A549 (cell line): ENCODE results near the gene EP400. TPM values are rescaled to one million over a fixed set of nuclear protein-coding genes. Genes with fewer than 3 reads are reported as not detected.

Source experiments
- ATAC-seq, 2 experiments: fragments of 200-7000 bp in 1 of 2; fragments of >200 bp in 1 of 2; cut with Nextera tagmentation in 1 of 2; cut with Tn5 transposase in 1 of 2; 3 replicates each; pipeline versions ENCODE4 v1.8.0 to v1.9.1; 2018 to 2020; ENCODE audit warnings: mild to moderate bottlenecking in 1 of 2, moderate library complexity in 1 of 2
- CTCF ChIA-PET: fragments of 300-600 bp; sonication (Branson Sonifier 250); formaldehyde crosslinking; extraction: SDS; loops from one replicate; lab custom pipeline; 2021; ENCODE audit warnings: antibody characterized with exemption, inconsistent platforms; lab: Yijun Ruan, JAX
- POLR2A ChIA-PET: fragments of 350-600 bp; formaldehyde crosslinking; extraction: SDS; loops from one replicate; lab custom pipeline; 2021; ENCODE audit warnings: antibody characterized with exemption, inconsistent platforms; lab: Yijun Ruan, JAX
- DNase-seq, 2 experiments: peaks; one replicate each; pipeline versions ENCODE4 v3.0.0 to v3.0.0-alpha.2; 2011 to 2016; ENCODE audit warnings: low read depth in 1 of 2, low spot score in 1 of 2
- FAIRE-seq: peaks from 2 replicates; lab custom pipeline; 2011; peaks lifted over from hg19 to GRCh38; lab: Jason Lieb, UNC
- H3K27ac ChIP-seq, 2 experiments: fragments of >200 bp; sonication (Bioruptor Twin); formaldehyde crosslinking; 3 replicates each; pipeline ENCODE4 v1.5.1; 2016 to 2017
- H3K4me1 ChIP-seq: fragments of >200 bp; sonication (Bioruptor Twin); formaldehyde crosslinking; 3 replicates; pipeline ENCODE4 v1.6.1; 2016
- H3K4me2 ChIP-seq: fragments of >200 bp; sonication (Bioruptor Twin); formaldehyde crosslinking; 3 replicates; pipeline ENCODE4 v1.6.1; 2016
- H3K4me3 ChIP-seq: fragments of >200 bp; sonication (Bioruptor Twin); formaldehyde crosslinking; 3 replicates; pipeline ENCODE4 v1.5.1; 2016
- H3K9me3 ChIP-seq: fragments of >200 bp; sonication (Bioruptor Twin); formaldehyde crosslinking; 3 replicates; pipeline ENCODE4 v1.6.1; 2016
- BCL3 ChIP-seq: fragments of >200 bp; sonication (Bioruptor Twin); formaldehyde crosslinking; IDR thresholded peaks from 3 replicates; pipeline ENCODE4 v1.6.1; 2016
- CBX2 ChIP-seq: fragments of 200-600 bp; sonication (generic); IDR thresholded peaks from 2 replicates; pipeline ENCODE4 v1.6.1; 2016; ENCODE audit warnings: low read depth, mild to moderate bottlenecking, borderline replicate concordance
- CEBPB ChIP-seq, 2 experiments: fragments of >200 bp in 1 of 2; sonication (Bioruptor Twin) in 1 of 2; formaldehyde crosslinking in 1 of 2; IDR thresholded peaks; 2 replicates each; pipeline ENCODE4 v1.6.1; 2012 to 2016
- CHD4 ChIP-seq: fragments of 200-600 bp; sonication (generic); IDR thresholded peaks from 2 replicates; pipeline ENCODE4 v1.6.1; 2016; ENCODE audit warnings: antibody characterized with exemption, mild to moderate bottlenecking, borderline replicate concordance
- GATA3 ChIP-seq: IDR thresholded peaks from 2 replicates; pipeline ENCODE4 v1.6.1; 2012; ENCODE audit warnings: borderline replicate concordance
- HDAC2 ChIP-seq: fragments of 200-600 bp; sonication (generic); IDR thresholded peaks from 2 replicates; pipeline ENCODE4 v1.6.1; 2016
- HOXB13 ChIP-seq: fragments of 250-450 bp; sonication (Bioruptor Pico); IDR thresholded peaks from 2 replicates; pipeline ENCODE4 v1.5.0; 2020; ENCODE audit warnings: low read depth, mild to moderate bottlenecking, moderate library complexity
- MAFK ChIP-seq: fragments of 450-650 bp; IDR thresholded peaks from 2 replicates; pipeline ENCODE4 v1.6.1; 2014; ENCODE audit not compliant: partially characterized antibody
- MAZ ChIP-seq: fragments of 150-350 bp; IDR thresholded peaks from 2 replicates; pipeline ENCODE4 v1.6.1; 2014; ENCODE audit warnings: antibody characterized with exemption, low read depth, low read length, borderline replicate concordance
- NPAS2 ChIP-seq: fragments of 250-450 bp; sonication (Bioruptor Pico); IDR thresholded peaks from 2 replicates; pipeline ENCODE4 v1.8.0; 2022; ENCODE audit warnings: mild to moderate bottlenecking, moderate library complexity, borderline replicate concordance
- PHF8 ChIP-seq: fragments of 200-600 bp; sonication (generic); IDR thresholded peaks from 2 replicates; pipeline ENCODE4 v1.6.1; 2016; ENCODE audit warnings: low read depth, mild to moderate bottlenecking, antibody characterized with exemption, moderate library complexity, borderline replicate concordance
- POLR2AphosphoS2 ChIP-seq: conservative IDR thresholded peaks from 2 replicates; pipeline ENCODE4 v1.6.1; 2012; ENCODE audit warnings: low read length, improper control_type of control experiment, inconsistent platforms
- RNF2 ChIP-seq: fragments of 200-600 bp; sonication (generic); IDR thresholded peaks from 2 replicates; pipeline ENCODE4 v1.6.1; 2016; ENCODE audit warnings: low read depth, mild to moderate bottlenecking, antibody characterized with exemption, moderate library complexity, borderline replicate concordance
- SMC3 ChIP-seq: fragments of >200 bp; sonication (Bioruptor Twin); formaldehyde crosslinking; IDR thresholded peaks from 3 replicates; pipeline ENCODE4 v1.6.1; 2018; ENCODE audit warnings: inconsistent platforms
- TFCP2L1 ChIP-seq: fragments of 250-450 bp; sonication (Bioruptor Pico); IDR thresholded peaks from 2 replicates; pipeline ENCODE4 v1.5.0; 2021; ENCODE audit warnings: mild to moderate bottlenecking
- TP53 ChIP-seq: fragments of 250-450 bp; sonication (Bioruptor Pico); IDR thresholded peaks from 2 replicates; pipeline ENCODE4 v1.5.0; 2021; ENCODE audit warnings: mild to moderate bottlenecking, moderate library complexity
- ZNF302 ChIP-seq: fragments of 250-450 bp; sonication (Bioruptor Pico); IDR thresholded peaks from 2 replicates; pipeline ENCODE4 v1.9.0; 2021; ENCODE audit warnings: inconsistent platforms, mild to moderate bottlenecking, moderate library complexity
- WGBS: methylation state at CpG from one replicate; pipeline ENCODE4 v1.1.6; 2017; ENCODE audit errors: missing lambda C conversion rate; 5-methylcytosine and 5-hydroxymethylcytosine counted together
- polyA plus RNA-seq, 4 experiments: library from polyadenylated mRNA; depleted of rRNA in 3 of 4; stranded (reverse); fragments of >200 nt; fragmentation: RNase III in 1 of 4; extraction: RNeasy Plus Mini Kit Qiagen cat#74134 plus additional on column Dnase treatment in 1 of 4; gene quantifications; 2 replicates in 3 of 4; 3 replicates in 1 of 4; pipeline ENCODE4 v1.2.3, GENCODE V29; 2011 to 2017
- TF ChIP-seq, protein P1 (sequence below): fragments of 200-600 bp; sonication (generic); IDR thresholded peaks from 2 replicates; pipeline ENCODE4 v1.6.1; 2016; ENCODE audit warnings: antibody characterized with exemption, mild to moderate bottlenecking, moderate library complexity

The EP400 gene
- polyA plus RNA-seq, 2 of the 4 experiments (the other 2 are of a cell fraction): 9.7 to 15.2 TPM

- FAIRE-seq (no peak), ATAC-seq (peak in 1 of 2 experiments; percentile 2; a peak in 3 of 6 replicates)
- no peaks in the 10 kb centered on the region for H3K4me1 ChIP-seq
- H3K4me3 ChIP-seq: no peak overlapping the region
- H3K4me2 ChIP-seq: no peak overlapping the region
- CTCF ChIA-PET: interaction anchor here (0.6 to 1.2 kb wide), 2 partner anchors 18 to 68 kb away, joined by 4 to 5 read pairs; no protein-coding TSS in a partner anchor
- no peaks in the 10 kb centered on the region for H3K9me3 ChIP-seq
- TF ChIP-seq POLR2AphosphoS2 (0 out of 2 replicates have a peak, but pooled peaks have one; percentile 59), CEBPB (IDR thresholded peaks at IDR 0.05) (no peak)
- TF ChIP-seq, all 56 proteins: peak for 1
- no peak for DNase-seq
- 89% methylated on average over 29 of the region's 37 CpGs for WGBS
- H3K27ac ChIP-seq: no peak overlapping the region
- POLR2A ChIA-PET: no interaction called here
Observed at GRCh38 chr12:131919366-131920156, 30.2 kb upstream of the EP400 start.

DNA sequence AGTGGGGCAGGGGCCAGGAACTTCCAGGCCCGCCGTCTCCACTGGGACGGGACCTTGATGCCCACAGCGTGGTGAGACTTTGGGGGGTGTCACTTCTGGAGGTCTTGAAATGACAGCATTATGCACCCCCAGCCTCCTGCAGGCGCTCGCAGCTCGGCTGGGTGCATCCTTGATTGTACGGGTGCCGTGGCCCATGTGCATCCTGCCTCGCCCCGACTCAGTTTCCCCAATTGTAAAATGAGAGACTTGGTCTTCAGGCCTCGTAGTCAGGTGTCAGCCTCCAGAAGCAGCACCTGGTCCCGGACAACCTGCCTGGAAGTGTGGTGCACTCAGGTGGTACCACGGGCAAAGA, 29.6 kb upstream of the EP400 start:
- ATAC-seq (no peak), FAIRE-seq (no peak)
- POLR2A ChIA-PET: no interaction called here
- CTCF ChIA-PET: interaction anchor here (0.6 to 1.2 kb wide), 3 partner anchors 8 to 69 kb away, joined by 3 to 5 read pairs (median 4); no protein-coding TSS in a partner anchor
- Histone ChIP-seq H3K4me3 (no peak overlapping the region), H3K4me1 (no peaks in the 10 kb centered on the region), H3K27ac (no peak overlapping the region)
- TF ChIP-seq NPAS2 (CRISPR knock-in tag) (no peak), PHF8 (no peak), CEBPB (IDR thresholded peaks at IDR 0.05) (no peak), MAFK (no peak), SMC3 (no peak), GATA3 (no peak), HOXB13 (CRISPR knock-in tag) (no peak), TP53 (CRISPR knock-in tag) (no peak), POLR2AphosphoS2 (no peak), HDAC2 (no peak), ZNF302 (CRISPR knock-in tag) (no peak), CBX2 (no peak), RNF2 (no peak), TFCP2L1 (CRISPR knock-in tag) (no peak), MAZ (no peak), BCL3 (no peak), CHD4 (no peak)
- TF ChIP-seq, protein P1, sequence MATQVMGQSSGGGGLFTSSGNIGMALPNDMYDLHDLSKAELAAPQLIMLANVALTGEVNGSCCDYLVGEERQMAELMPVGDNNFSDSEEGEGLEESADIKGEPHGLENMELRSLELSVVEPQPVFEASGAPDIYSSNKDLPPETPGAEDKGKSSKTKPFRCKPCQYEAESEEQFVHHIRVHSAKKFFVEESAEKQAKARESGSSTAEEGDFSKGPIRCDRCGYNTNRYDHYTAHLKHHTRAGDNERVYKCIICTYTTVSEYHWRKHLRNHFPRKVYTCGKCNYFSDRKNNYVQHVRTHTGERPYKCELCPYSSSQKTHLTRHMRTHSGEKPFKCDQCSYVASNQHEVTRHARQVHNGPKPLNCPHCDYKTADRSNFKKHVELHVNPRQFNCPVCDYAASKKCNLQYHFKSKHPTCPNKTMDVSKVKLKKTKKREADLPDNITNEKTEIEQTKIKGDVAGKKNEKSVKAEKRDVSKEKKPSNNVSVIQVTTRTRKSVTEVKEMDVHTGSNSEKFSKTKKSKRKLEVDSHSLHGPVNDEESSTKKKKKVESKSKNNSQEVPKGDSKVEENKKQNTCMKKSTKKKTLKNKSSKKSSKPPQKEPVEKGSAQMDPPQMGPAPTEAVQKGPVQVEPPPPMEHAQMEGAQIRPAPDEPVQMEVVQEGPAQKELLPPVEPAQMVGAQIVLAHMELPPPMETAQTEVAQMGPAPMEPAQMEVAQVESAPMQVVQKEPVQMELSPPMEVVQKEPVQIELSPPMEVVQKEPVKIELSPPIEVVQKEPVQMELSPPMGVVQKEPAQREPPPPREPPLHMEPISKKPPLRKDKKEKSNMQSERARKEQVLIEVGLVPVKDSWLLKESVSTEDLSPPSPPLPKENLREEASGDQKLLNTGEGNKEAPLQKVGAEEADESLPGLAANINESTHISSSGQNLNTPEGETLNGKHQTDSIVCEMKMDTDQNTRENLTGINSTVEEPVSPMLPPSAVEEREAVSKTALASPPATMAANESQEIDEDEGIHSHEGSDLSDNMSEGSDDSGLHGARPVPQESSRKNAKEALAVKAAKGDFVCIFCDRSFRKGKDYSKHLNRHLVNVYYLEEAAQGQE: no peak
- TF ChIP-seq, all 56 proteins: peak for 0
- Histone ChIP-seq H3K4me2 (no peak overlapping the region), H3K9me3 (no peaks in the 10 kb centered on the region)
- DNase-seq: no peak
- WGBS: 93% methylated on average over 14 of the region's 14 CpGs
